A549 (cell line): ENCODE results near the gene GNAI2. TPM values are rescaled to one million over a fixed set of nuclear protein-coding genes. Genes with fewer than 3 reads are reported as not detected.

Source experiments
- ATAC-seq, 2 experiments: fragments of 200-7000 bp in 1 of 2; fragments of >200 bp in 1 of 2; cut with Nextera tagmentation in 1 of 2; cut with Tn5 transposase in 1 of 2; 3 replicates each; pipeline versions ENCODE4 v1.8.0 to v1.9.1; 2018 to 2020; ENCODE audit warnings: mild to moderate bottlenecking in 1 of 2, moderate library complexity in 1 of 2
- CTCF ChIA-PET: fragments of 300-600 bp; sonication (Branson Sonifier 250); formaldehyde crosslinking; extraction: SDS; loops from one replicate; lab custom pipeline; 2021; ENCODE audit warnings: antibody characterized with exemption, inconsistent platforms; lab: Yijun Ruan, JAX
- POLR2A ChIA-PET: fragments of 350-600 bp; formaldehyde crosslinking; extraction: SDS; loops from one replicate; lab custom pipeline; 2021; ENCODE audit warnings: antibody characterized with exemption, inconsistent platforms; lab: Yijun Ruan, JAX
- DNase-seq, 2 experiments: peaks; one replicate each; pipeline versions ENCODE4 v3.0.0 to v3.0.0-alpha.2; 2011 to 2016; ENCODE audit warnings: low read depth in 1 of 2, low spot score in 1 of 2
- FAIRE-seq: peaks from 2 replicates; lab custom pipeline; 2011; peaks lifted over from hg19 to GRCh38; lab: Jason Lieb, UNC
- H3K27ac ChIP-seq, 2 experiments: fragments of >200 bp; sonication (Bioruptor Twin); formaldehyde crosslinking; 3 replicates each; pipeline ENCODE4 v1.5.1; 2016 to 2017
- H3K4me1 ChIP-seq: fragments of >200 bp; sonication (Bioruptor Twin); formaldehyde crosslinking; 3 replicates; pipeline ENCODE4 v1.6.1; 2016
- H3K4me2 ChIP-seq: fragments of >200 bp; sonication (Bioruptor Twin); formaldehyde crosslinking; 3 replicates; pipeline ENCODE4 v1.6.1; 2016
- H3K4me3 ChIP-seq: fragments of >200 bp; sonication (Bioruptor Twin); formaldehyde crosslinking; 3 replicates; pipeline ENCODE4 v1.5.1; 2016
- H3K9me3 ChIP-seq: fragments of >200 bp; sonication (Bioruptor Twin); formaldehyde crosslinking; 3 replicates; pipeline ENCODE4 v1.6.1; 2016
- CBX2 ChIP-seq: fragments of 200-600 bp; sonication (generic); IDR thresholded peaks from 2 replicates; pipeline ENCODE4 v1.6.1; 2016; ENCODE audit warnings: low read depth, mild to moderate bottlenecking, borderline replicate concordance
- CHD4 ChIP-seq: fragments of 200-600 bp; sonication (generic); IDR thresholded peaks from 2 replicates; pipeline ENCODE4 v1.6.1; 2016; ENCODE audit warnings: antibody characterized with exemption, mild to moderate bottlenecking, borderline replicate concordance
- E2F6 ChIP-seq: IDR thresholded peaks from 2 replicates; pipeline ENCODE4 v1.6.1; 2012; ENCODE audit warnings: low read depth, borderline replicate concordance
- EHMT2 ChIP-seq: fragments of 200-600 bp; sonication (generic); IDR thresholded peaks from 2 replicates; pipeline ENCODE4 v1.6.1; 2016; ENCODE audit warnings: antibody characterized with exemption, low read depth, mild to moderate bottlenecking, moderate library complexity
- FOXS1 ChIP-seq: fragments of 250-450 bp; sonication (Bioruptor Pico); IDR thresholded peaks from 2 replicates; pipeline ENCODE4 v1.5.0; 2020; ENCODE audit warnings: mild to moderate bottlenecking, moderate library complexity
- GATA3 ChIP-seq: IDR thresholded peaks from 2 replicates; pipeline ENCODE4 v1.6.1; 2012; ENCODE audit warnings: borderline replicate concordance
- HDAC2 ChIP-seq: fragments of 200-600 bp; sonication (generic); IDR thresholded peaks from 2 replicates; pipeline ENCODE4 v1.6.1; 2016
- HES2 ChIP-seq: fragments of >200 bp; sonication (Bioruptor Twin); formaldehyde crosslinking; IDR thresholded peaks from 2 replicates; pipeline ENCODE4 v1.6.1; 2016
- HOXB13 ChIP-seq: fragments of 250-450 bp; sonication (Bioruptor Pico); IDR thresholded peaks from 2 replicates; pipeline ENCODE4 v1.5.0; 2020; ENCODE audit warnings: low read depth, mild to moderate bottlenecking, moderate library complexity
- HOXB5 ChIP-seq: fragments of 250-450 bp; sonication (Bioruptor Pico); IDR thresholded peaks from 2 replicates; pipeline ENCODE4 v1.5.0; 2020; ENCODE audit warnings: mild to moderate bottlenecking, moderate library complexity
- MAFK ChIP-seq: fragments of 450-650 bp; IDR thresholded peaks from 2 replicates; pipeline ENCODE4 v1.6.1; 2014; ENCODE audit not compliant: partially characterized antibody
- MAZ ChIP-seq: fragments of 150-350 bp; IDR thresholded peaks from 2 replicates; pipeline ENCODE4 v1.6.1; 2014; ENCODE audit warnings: antibody characterized with exemption, low read depth, low read length, borderline replicate concordance
- NFE2L2 ChIP-seq: fragments of 150-350 bp; conservative IDR thresholded peaks from 2 replicates; pipeline ENCODE4 v1.6.1; 2014; ENCODE audit warnings: low read length
- NR3C1 ChIP-seq: fragments of >200 bp; sonication (Bioruptor Twin); formaldehyde crosslinking; IDR thresholded peaks from 3 replicates; pipeline ENCODE4 v1.6.1; 2017
- POLR2A ChIP-seq: IDR thresholded peaks from 2 replicates; pipeline ENCODE4 v1.6.1; 2012; ENCODE audit warnings: mild to moderate bottlenecking, low read length
- SMC3 ChIP-seq: fragments of >200 bp; sonication (Bioruptor Twin); formaldehyde crosslinking; IDR thresholded peaks from 3 replicates; pipeline ENCODE4 v1.6.1; 2018; ENCODE audit warnings: inconsistent platforms
- SREBF2 ChIP-seq: fragments of 450-650 bp; IDR thresholded peaks from 2 replicates; pipeline ENCODE4 v1.6.1; 2014; ENCODE audit warnings: mild to moderate bottlenecking, moderate library complexity
- TFCP2L1 ChIP-seq: fragments of 250-450 bp; sonication (Bioruptor Pico); IDR thresholded peaks from 2 replicates; pipeline ENCODE4 v1.5.0; 2021; ENCODE audit warnings: mild to moderate bottlenecking
- ZNF302 ChIP-seq: fragments of 250-450 bp; sonication (Bioruptor Pico); IDR thresholded peaks from 2 replicates; pipeline ENCODE4 v1.9.0; 2021; ENCODE audit warnings: inconsistent platforms, mild to moderate bottlenecking, moderate library complexity
- WGBS: methylation state at CpG from one replicate; pipeline ENCODE4 v1.1.6; 2017; ENCODE audit errors: missing lambda C conversion rate; 5-methylcytosine and 5-hydroxymethylcytosine counted together
- polyA plus RNA-seq, 4 experiments: library from polyadenylated mRNA; depleted of rRNA in 3 of 4; stranded (reverse); fragments of >200 nt; fragmentation: RNase III in 1 of 4; extraction: RNeasy Plus Mini Kit Qiagen cat#74134 plus additional on column Dnase treatment in 1 of 4; gene quantifications; 2 replicates in 3 of 4; 3 replicates in 1 of 4; pipeline ENCODE4 v1.2.3, GENCODE V29; 2011 to 2017
- TF ChIP-seq, protein P1 (sequence below): fragments of 150-350 bp; IDR thresholded peaks from 2 replicates; pipeline ENCODE4 v1.6.1; 2014; ENCODE audit warnings: low read depth, mild to moderate bottlenecking, low read length
- TF ChIP-seq, protein P2 (sequence below): IDR thresholded peaks from 2 replicates; pipeline ENCODE4 v1.6.1; 2012

GNAI2 gene
- polyA plus RNA-seq, 2 of the 4 experiments (the other 2 are of a cell fraction) = 47.4 to 67.8 TPM

DNA sequence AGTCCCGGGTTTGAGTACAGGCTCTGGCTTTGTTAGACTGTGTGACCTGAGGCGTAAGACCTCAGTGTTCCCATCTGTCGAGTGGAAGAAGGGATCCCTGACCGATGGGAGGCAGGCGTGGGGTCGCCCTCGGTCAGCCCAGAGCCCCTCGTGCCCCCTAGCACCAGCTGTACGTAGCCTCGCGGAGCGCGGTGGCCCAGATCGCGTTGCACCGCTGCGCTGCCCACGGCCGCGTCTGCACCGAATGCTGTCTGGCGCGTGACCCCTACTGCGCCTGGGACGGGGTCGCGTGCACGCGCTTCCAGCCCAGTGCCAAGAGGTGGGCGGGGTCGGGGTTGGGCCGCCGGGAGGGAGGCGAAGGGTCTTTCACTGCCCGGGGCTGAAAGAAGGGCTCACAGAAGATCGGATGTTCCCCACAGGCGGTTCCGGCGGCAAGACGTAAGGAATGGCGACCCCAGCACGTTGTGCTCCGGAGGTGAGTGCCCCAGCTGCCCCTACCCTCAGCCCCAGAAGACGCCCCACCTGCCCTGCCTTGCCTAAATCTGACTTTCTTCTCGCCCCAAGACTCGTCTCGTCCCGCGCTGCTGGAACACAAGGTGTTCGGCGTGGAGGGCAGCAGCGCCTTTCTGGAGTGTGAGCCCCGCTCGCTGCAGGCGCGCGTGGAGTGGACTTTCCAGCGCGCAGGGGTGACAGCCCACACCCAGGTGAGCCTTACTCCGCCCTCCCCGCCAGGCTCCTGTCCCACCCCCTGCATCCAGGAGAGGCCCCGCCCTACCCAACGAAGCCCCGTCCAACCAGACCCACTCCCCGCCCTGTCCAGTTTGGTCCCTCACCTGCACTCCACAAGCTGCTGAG is 39.4 kb downstream of the GNAI2 start:
- H3K4me1 ChIP-seq = peaks cover 19% of the 10 kb centered on the region
- H3K27ac ChIP-seq = no peak overlapping the region
- FAIRE-seq (no peak), ATAC-seq (no peak), DNase-seq (no peak)
- 95% methylated on average over 36 of the region's 65 CpGs for WGBS
- TF ChIP-seq, protein P1, sequence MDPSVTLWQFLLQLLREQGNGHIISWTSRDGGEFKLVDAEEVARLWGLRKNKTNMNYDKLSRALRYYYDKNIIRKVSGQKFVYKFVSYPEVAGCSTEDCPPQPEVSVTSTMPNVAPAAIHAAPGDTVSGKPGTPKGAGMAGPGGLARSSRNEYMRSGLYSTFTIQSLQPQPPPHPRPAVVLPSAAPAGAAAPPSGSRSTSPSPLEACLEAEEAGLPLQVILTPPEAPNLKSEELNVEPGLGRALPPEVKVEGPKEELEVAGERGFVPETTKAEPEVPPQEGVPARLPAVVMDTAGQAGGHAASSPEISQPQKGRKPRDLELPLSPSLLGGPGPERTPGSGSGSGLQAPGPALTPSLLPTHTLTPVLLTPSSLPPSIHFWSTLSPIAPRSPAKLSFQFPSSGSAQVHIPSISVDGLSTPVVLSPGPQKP = no peak
- TF ChIP-seq MAFK = no peak
- no peak for TF ChIP-seq POLR2A
- ChIA-PET CTCF (interaction anchor here (0.7 to 8.0 kb wide), 20 partner anchors 9 to 93 kb away, joined by 3 to 67 read pairs (median 4); partner anchors contain the start of gene GNAI2), POLR2A (no interaction called here)
- H3K9me3 ChIP-seq = no peaks in the 10 kb centered on the region
- no peak overlapping the region for H3K4me2 ChIP-seq
- no peak overlapping the region for H3K4me3 ChIP-seq

DNA sequence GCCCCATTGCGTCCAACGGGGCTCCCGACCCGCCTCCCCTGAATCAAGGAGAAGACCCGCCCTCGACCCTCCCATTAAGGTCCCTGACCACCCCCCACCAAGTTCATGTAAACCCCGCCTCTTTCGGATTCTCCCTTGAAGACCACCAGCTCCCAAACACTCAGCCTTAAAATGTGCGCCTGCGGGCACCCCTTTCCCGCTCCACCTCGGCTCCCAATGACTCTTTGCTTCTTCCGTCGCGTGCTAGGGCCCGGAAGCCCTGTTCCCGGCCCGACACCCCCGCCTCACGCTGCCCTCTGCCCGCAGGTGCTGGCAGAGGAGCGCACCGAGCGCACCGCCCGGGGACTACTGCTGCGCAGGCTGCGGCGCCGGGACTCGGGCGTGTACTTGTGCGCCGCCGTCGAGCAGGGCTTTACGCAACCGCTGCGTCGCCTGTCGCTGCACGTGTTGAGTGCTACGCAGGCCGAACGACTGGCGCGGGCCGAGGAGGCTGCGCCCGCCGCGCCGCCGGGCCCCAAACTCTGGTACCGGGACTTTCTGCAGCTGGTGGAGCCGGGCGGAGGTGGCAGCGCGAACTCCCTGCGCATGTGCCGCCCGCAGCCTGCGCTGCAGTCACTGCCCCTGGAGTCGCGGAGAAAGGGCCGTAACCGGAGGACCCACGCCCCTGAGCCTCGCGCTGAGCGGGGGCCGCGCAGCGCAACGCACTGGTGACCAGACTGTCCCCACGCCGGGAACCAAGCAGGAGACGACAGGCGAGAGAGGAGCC is 40.2 kb downstream of the GNAI2 start:
- ATAC-seq = no peak
- TF ChIP-seq CBX2 (no peak), FOXS1 (CRISPR knock-in tag) (no peak), NFE2L2 (no peak), HOXB5 (no peak), ZNF302 (CRISPR knock-in tag) (no peak), MAZ (no peak), HDAC2 (no peak), CHD4 (no peak), E2F6 (no peak)
- TF ChIP-seq, protein P2, sequence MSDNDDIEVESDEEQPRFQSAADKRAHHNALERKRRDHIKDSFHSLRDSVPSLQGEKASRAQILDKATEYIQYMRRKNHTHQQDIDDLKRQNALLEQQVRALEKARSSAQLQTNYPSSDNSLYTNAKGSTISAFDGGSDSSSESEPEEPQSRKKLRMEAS = no peak
- TF ChIP-seq, protein P1 = no peak
- FAIRE-seq = no peak
- ChIA-PET CTCF (interaction anchor here (0.8 to 8.0 kb wide), 6 partner anchors 14 to 81 kb away, joined by 3 to 67 read pairs (median 4); no protein-coding TSS in a partner anchor), POLR2A (no interaction called here)
- Histone ChIP-seq H3K4me3 (no peak overlapping the region), H3K9me3 (no peaks in the 10 kb centered on the region), H3K4me1 (peaks cover 11% of the 10 kb centered on the region; the same call in 1 of the 3 replicates), H3K4me2 (no peak overlapping the region), H3K27ac (no peak overlapping the region)
- WGBS = 95% methylated on average over 42 of the region's 79 CpGs
- DNase-seq = no peak

GRCh38 chr3:50276762-50277101 is 40.7 kb downstream of the GNAI2 start:
- H3K4me3 ChIP-seq = no peak overlapping the region
- no peak overlapping the region for H3K27ac ChIP-seq
- DNase-seq = no peak
- TF ChIP-seq TFCP2L1 (CRISPR knock-in tag) (no peak), HES2 (no peak), HOXB13 (CRISPR knock-in tag) (no peak), SMC3 (no peak), SREBF2 (no peak), GATA3 (no peak), EHMT2 (no peak), NR3C1 (no peak)
- TF ChIP-seq, all 56 proteins: peak for 0
- ATAC-seq = no peak
- ChIA-PET CTCF (interaction anchor here (0.7 to 8.0 kb wide), 7 partner anchors 12 to 82 kb away, joined by 3 to 67 read pairs (median 4); no protein-coding TSS in a partner anchor), POLR2A (no interaction called here)
- Histone ChIP-seq H3K9me3 (no peaks in the 10 kb centered on the region), H3K4me1 (peaks cover 7% of the 10 kb centered on the region; the same call in 1 of the 3 replicates), H3K4me2 (no peak overlapping the region)
- 95% methylated on average over 17 of the region's 17 CpGs for WGBS
- FAIRE-seq = no peak
